HTR-8/SVneo (cell line): ENCODE results near the gene SULT6B1.
A peak's percentile ranks its signal among the peaks of the same experiment; 100 is the strongest.
"Not testable (repeated sequence)": the region's sequence is repeated elsewhere in the genome, so short reads cannot be mapped to it uniquely, and the experiment has no call there.

Experiments
- DNase-seq: peaks from one replicate; pipeline ENCODE4 v3.0.0; 2011; ENCODE audit warnings: low spot score, mixed read lengths; ENCODE audit not compliant: insufficient read length
- FAIRE-seq: peaks from 2 replicates; lab custom pipeline; 2011; peaks lifted over from hg19 to GRCh38; lab: Jason Lieb, UNC

The SULT6B1 gene

GRCh38 chr2:37198681-37199065, 10.2 kb upstream of the SULT6B1 start:
- DNase-seq (no peak), FAIRE-seq (no peak)

DNA sequence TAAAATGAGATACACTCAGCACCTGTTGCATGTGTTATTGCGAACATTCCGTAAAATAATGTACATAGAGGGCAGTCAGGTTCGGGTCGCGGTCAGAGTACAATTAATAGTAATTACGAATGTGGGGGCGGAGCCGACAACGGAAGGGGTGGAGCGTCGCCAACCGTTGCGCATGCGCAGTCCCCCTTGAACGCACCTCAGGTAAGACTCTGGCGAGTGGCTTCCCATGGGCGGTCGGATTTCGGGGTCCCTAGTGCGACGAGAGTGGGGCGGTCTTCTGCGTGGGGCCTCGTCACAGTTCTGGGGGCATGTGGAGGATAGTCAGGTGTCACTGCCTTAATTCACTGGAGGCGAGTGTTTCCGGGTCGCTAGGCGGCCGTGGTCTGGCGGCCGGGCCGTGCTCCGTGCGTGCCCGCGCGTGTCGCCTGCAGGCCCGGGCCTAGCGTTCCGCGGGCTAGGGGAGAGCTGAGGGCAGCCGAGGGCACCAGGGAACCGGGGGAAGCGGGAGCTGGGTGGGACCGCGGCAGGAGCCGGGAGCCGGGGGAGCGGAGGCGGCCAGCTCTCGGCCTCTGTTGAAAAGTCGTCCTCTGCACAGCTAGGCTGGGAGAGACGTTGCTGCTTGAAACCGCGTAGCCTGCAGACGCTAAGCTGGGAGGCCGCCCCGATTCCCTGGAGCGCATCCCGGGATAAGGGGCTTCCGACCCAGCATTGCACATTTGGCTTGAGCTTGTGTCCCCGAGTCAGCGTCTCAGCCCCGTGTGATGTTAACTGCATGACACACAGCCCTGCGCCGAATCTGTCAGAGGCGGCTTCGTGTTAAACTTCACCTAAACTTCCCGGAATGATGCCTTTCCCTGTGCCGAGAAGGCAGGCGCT, 8.1 kb upstream of the SULT6B1 start, which contains the start of gene CEBPZOS:
Gene CEBPZOS (plus strand): TSS at position 177 of the 876 bp plus-strand sequence. CDS start 3,209 bp downstream, outside the sequence.
- DNase-seq (peak; percentile 91), FAIRE-seq (peak; percentile 76)

DNA sequence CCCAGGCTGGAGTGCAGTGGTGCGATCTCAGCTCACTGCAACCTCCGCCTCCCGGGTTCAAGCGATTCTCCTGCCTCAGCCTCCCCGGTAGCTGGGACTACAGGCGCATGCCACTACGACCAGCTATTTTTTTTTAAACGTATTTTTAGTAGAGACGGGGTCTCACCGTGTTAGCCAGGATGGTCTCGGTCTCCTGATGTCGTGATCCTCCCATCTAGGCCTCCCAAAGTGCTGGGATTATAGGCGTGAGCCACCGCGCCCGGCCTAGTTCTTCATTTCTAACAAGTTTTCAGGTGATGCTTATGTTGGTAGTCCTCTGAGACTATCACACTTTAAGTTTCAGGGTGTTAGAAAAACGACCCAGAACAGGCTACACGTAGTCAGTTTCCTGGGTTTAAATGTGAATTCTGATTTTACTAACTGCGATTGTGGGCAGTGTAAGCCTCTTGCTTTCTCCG, 7.4 kb upstream of the SULT6B1 start:
- not testable (repeated sequence) for DNase-seq, FAIRE-seq

DNA sequence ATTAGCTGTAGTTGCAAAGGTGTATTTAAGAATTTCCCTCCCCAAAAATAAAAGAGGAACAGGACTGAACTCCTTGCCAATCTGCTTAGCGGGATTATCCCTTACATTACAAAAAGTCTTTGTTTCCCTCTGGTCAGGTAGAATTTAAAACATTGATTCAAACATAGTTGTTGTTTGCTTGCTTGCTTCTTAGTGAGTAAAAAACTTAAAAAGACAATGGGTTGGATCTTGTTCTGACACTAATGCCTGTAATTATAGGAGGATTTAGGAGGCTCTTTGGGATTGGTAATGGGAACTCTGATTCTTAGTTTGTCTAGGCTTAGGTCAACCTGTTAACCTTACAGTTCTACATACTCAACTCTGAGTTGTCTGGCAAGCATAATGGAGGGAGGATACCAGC, 4.1 kb upstream of the SULT6B1 start:
- DNase-seq, result no peak
- FAIRE-seq, result no peak

DNA sequence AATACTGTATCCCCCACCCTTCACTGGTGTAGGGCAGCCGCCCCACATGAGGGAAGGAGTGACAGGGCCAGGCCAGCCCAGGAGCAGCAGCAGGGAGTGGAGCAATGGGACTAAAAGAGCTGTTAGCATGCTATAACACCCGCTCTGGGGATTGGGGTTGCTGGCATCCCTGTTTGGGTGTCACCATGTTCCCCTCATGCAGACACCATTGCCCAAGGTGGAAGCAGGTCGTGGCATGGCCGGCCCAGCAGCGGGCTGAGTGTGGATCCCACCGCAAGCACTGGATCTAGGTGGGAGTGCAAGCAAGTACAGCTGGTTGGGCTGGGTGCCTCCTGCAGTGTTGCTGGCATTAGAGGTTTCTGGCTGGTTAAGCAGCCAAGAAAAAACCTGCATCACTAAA, 3.3 kb upstream of the SULT6B1 start:
- FAIRE-seq (no peak), DNase-seq (no peak)

DNA sequence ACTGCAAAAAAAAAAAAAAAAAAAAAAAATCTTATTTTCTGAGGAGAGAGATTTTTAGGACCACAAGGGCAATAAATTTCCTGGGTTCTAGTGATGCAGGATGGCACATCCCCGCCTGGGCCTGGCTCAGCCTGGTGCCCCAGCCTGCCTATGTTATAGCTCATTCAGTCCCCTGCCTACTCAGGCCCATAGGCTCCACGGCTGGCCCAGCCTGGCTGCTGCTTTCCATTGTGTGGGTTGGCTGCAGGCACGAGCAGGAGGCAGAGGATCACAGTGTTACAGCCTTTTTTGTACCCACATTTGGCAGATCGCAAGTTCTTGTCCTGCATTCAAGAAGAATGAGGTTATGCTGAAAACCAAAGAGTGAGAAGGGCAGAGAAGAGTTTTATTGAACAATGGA, 2.8 kb upstream of the SULT6B1 start:
- no peak for FAIRE-seq
- DNase-seq, result no peak

DNA sequence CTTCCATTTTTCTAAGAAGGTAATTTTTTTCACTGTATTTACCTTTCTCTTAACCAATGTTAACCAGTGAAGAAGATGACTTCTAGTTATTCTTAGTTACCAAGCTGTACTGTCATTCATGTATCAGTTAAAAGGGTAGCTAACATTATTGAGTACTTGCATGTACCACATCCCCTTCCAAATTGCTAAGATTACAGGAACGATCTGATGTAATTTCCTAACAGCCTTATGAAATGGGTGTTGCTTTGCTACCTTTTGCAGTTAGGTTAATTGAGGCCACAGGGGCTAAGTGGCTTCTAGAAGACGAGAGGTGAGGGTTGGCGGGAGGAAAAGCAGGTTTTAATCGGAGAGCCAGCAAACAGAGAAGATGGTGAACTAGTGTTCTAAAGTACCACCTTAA, 1.8 kb upstream of the SULT6B1 start:
- no peak for FAIRE-seq

GRCh38 chr2:37189452-37190153, 1.1 kb upstream of the SULT6B1 start:
- FAIRE-seq (peak; percentile 63), DNase-seq (peak; percentile 53)

More for the DNA sequence above, 1.8 kb upstream of the SULT6B1 start:
- DNase-seq, result no peak

DNA sequence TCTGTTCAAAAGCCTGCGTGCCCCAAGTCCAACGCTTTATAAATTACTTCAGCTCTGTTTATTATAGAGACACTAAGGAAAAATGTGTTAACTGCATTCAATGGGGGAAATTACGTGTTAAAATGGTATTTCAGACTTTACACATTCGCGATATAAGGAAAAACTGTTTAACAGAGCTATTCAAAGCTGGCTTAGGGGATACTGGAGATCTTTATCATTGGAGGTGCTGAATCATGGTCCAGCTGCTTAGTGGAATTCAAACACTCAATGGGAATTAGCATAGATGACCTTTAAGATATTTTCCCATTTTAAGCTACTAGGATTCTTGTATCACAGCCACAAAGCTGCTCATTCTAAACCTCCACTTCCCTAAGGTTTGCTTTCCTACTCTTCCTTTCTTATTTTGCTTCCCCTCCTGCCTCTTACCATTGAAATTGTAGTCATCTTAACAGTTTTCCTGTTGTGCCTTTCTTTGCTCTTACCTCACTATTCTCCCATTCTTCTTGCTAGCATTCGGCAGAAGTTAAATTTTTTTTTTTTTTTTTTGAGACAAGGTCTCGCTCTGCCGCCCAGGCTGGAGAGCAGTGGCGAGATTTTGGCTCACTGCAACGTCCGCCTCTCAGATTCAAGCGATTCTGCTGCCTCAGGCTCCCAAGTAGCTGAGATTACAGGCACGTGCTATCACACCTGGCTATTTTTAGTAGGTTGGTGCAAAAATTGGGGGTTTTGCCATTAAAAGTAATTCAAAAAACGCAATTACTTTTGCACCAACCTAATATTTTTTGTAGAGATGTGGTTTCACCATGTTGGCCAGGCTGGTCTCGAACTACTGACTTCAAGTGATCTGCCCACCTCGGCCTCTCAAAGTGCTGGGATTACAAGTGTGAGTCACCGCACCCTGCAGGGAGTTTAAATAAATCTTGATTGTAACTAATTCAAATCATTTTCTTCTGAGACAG, 6.5 kb downstream of the SULT6B1 start:
- DNase-seq, result no peak
- FAIRE-seq, result no peak

- FAIRE-seq (no peak), DNase-seq (no peak)
Observed at GRCh38 chr2:37180640-37181039, 7.8 kb downstream of the SULT6B1 start.

DNA sequence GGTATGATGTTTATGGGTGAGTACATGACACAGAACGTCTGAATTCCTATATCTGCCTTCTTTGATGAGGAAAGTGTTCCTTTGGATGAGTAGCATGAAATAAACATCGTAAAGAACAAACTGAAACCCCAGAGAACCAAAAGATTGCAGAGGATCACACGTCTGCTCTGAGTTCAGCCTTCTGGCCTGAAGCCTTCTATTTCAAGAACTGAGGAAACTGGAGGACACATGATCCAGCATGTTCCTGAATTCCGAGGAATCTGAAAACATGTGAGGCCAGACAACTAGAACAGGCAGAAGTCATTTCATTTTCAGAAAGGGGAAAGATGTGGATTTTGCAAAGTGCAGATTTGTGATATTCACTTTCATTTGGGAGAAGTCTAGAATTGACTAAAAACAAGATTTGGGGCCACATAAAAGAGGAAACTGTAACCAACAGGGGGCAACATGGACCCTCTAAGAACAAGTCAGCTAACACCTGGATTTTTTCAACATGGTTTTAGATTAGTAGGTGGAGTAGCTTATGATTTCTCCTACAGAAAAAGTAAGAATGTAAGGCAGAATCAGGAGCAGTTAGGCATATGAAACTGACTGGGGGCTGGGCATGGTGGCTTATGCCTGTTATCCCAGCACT, 8.3 kb downstream of the SULT6B1 start:
- no peak for DNase-seq
- peak; percentile 51 for FAIRE-seq

- FAIRE-seq, result no peak
Observed at GRCh38 chr2:37173741-37174140, 14.7 kb downstream of the SULT6B1 start.

DNA sequence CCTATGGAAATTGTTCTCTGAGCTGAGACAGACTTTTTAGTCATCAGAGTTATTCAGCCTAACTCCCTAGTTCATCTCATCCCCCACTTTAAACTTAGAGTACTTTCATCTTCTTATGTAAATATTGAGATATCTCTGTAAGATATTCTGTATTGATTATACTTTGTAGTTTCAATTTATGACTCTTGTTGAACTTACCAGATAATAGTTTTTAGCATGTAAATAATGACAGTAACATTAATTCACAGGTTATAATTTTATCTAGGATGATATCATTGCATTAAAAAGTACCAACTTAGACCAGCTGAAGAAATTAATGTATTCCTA, 16.9 kb downstream of the SULT6B1 start:
- FAIRE-seq, result no peak
- no peak for DNase-seq

More at GRCh38 chr2:37173741-37174140, 14.7 kb downstream of the SULT6B1 start:
- no peak for DNase-seq

DNA sequence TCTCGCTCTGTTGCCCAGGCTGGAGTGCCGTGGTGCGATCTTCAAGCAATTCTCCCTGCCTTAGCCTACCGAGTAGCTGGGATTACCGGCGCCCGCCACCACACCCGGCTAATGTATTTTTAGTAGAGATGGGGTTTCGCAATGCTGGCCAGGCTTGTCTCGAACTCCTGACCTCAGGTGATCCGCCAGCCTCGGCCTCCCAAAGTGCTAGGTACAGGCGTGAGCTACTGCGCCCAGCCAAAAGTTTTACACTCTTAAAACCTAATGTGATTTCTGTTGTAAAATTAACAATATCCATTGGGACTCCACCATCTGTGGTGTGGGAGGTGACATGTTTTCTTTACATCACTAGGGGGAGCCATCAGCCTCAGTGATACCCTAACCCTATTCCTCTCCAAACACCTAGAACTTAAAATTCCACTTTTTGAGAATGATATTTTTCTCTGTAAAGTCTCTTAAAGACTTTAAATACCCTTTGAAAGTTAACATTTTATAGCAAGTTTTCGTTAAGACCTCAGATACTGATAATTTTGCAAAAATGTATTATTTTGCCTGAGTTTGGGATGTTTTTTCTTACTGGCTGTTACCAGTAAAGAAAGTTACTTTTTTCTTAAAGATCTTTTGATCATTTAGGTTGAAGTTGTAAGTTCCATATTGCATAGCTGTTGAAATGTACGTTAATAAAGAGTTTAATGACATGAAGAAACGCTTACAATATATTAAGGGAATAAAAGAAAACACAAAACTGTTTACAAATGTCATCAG, 20.1 kb downstream of the SULT6B1 start:
- DNase-seq (peak; percentile 73), FAIRE-seq (no peak)

GRCh38 chr2:37167636-37168180, 20.8 kb downstream of the SULT6B1 start:
- DNase-seq, result no peak
- FAIRE-seq, result no peak

- DNase-seq, result no peak
- no peak for FAIRE-seq
Observed at GRCh38 chr2:37164757-37165156, 23.7 kb downstream of the SULT6B1 start.

GRCh38 chr2:37156857-37157714, 31.4 kb downstream of the SULT6B1 start, which contains the start of gene EIF2AK2:
Gene EIF2AK2 (minus strand): TSS chr2:37156980. CDS start chr2:37147806, 9,174 bp downstream.
- no peak for FAIRE-seq
- peak; percentile 97 for DNase-seq
